Endometrial microvascular endothelial cells (primary cell): ENCODE measurements around the gene POLRMT. TPM values are rescaled to one million over a fixed set of nuclear protein-coding genes. Genes with fewer than 3 reads are reported as not detected.

ENCODE experiments used
- in situ Hi-C: cut with HindIII; loops from 2 replicates; pipeline ENCODE4 v1.10.0; 2017; ENCODE audit warnings: low sequenced_read_pairs, low pct_unique_long_range_greater_than_20kb; ENCODE audit errors: inconsistent ontology term
- total RNA-seq: library from RNA; depleted of rRNA; stranded (reverse); fragments of >200 nt; gene quantifications from one replicate; pipeline ENCODE4 v1.2.3, GENCODE V29; 2015; ENCODE audit errors: inconsistent ontology term

POLRMT gene
- total RNA-seq, 1 donor from 2014 or later, result 25.9 TPM

DNA sequence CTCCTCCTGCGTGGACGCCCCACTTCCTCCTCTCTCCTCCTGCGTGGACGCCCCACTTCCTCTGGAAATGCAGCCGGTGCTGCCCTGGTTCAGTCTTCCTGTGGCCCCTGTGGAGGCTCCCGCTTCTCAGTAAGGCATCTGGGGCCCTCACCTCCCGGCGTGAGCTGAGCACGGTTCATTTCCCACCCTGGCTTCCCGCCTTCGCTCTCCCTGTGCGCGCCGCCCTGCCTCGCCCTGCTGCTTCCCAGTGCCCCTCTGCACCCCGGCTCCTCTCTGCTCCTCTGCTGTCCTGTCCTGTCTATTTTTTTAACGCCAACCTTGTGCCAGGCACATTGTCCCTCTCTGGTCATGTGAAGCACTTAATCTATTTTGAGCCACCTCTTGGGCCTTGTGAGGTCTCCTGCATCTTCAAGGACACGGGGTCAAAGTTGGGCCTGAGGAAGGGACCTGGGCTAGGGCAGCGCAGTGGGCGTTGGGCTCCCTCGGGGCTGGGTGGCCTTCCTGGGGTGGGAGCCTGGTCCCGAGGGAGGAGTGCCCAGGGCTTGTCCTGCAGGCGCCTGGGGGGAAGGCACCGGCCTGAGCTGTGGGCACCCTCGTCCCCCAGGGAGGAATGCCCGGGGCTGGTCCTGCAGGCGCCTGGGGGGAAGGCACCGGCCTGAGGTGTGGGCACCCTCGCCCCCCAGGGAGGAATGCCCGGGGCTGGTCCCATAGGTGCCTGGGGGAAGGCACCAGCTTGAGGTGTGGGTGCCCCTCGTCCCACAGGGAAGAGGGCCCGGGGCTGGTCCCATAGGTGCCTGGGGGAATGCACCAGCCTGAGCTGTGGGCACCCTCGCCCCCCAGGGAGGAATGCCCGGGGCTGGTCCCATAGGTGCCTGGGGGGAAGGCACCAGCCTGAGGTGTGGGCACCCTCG is 30.7 kb downstream of the POLRMT start:
- in situ Hi-C loops, result no loop called here

DNA sequence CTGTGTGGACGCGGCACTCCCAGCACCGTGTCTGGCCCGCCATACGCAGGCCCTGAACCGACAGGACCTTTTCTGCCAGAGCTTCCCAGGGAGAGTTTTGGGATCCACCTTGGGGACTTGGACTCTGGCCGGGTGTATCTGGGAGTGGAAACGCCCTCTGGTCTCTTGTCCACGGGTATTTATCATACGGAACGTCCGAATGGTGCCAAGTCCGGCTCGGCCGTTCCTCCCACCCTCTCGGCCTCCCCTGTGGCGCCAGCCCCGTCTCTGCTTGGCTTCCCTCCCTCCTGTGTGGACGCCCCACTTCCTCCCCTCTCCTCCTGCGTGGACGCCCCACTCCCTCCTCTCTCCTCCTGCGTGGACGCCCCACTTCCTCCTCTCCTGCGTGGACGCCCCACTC is 31.5 kb downstream of the POLRMT start:
- in situ Hi-C loops, result no loop called here

DNA sequence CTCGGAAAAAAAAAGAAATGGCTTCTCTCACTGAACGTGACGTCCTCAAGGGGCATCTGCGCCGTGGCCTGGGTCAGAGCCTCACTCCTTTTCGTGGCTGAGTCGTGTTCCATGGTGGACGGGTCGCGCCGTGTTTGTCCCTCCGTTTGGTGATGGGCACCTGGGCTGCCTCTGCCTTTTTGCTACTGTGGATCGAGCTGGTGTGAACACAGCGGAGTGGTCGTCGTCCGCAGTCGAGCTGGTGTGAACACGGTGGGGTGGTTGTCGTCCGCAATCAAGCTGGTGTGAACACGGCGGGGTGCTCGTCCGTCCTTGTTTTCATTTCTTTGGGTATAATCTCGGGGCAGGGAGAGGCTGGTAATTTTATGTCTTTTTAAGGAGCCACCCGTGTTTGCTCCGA is 32.0 kb downstream of the POLRMT start:
- in situ Hi-C loops, result no loop called here

DNA sequence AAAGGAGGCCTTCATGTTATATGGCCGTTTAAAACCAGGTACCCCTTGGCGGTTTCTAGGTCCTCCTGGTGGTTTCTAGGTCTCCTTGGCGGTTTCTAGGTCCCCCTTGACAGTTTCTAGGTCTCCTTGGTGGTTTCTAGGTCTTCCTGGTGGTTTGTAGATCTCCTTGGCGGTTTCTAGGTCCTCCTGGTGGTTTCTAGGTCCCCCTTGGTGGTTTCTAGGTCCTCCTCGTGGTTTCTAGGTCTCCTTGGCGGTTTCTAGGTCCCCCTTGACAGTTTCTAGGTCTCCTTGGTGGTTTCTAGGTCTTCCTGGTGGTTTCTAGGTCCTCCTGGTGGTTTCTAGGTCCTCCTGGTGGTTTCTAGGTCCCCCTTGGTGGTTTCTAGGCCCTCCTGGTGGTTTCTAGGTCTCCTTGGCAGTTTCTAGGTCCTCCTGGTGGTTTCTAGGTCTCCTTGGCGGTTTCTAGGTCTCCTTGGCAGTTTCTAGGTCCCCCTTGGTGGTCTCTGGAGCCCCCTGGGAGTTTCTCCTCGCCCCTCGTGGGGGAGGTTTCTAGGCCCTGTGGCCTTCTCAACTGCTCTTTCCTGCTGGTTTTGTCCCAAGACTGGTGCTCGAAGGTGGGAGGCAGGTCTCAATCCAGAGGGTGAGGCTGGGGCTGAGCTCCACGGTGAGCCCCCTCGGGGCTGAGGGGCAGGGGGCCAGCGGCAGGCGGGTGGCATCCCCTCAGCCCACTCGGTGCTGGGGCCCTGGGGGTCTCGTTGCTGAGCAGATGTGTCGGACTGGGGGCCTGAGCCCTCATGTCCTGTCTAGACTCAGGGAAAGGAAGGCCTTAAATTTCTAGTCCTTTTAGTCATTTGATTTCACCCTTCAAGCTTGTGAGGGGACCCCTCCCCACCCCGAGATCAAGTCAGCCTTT is 35.7 kb downstream of the POLRMT start:
- in situ Hi-C loops, result no loop called here

DNA sequence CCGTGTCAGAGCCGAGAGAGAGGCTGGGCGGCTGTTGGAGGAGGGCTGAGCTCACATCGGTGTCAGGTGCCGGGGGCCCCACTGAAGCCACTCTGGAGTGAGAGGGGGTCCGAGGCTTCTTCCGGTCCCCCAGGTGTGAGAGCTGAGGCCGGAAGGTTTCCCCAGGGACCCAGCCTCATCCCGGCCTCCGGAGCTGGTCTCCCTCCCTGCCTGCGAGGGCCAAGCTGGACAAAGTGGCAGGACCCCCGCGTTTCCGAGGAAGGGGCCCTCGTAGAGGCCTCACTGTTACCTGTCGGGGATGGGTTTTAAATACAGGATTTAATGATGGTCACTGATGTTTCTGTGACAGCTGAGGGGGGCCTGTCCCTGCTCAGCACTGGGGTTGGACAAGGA is 37.1 kb downstream of the POLRMT start:
- in situ Hi-C loops, result no loop called here

DNA sequence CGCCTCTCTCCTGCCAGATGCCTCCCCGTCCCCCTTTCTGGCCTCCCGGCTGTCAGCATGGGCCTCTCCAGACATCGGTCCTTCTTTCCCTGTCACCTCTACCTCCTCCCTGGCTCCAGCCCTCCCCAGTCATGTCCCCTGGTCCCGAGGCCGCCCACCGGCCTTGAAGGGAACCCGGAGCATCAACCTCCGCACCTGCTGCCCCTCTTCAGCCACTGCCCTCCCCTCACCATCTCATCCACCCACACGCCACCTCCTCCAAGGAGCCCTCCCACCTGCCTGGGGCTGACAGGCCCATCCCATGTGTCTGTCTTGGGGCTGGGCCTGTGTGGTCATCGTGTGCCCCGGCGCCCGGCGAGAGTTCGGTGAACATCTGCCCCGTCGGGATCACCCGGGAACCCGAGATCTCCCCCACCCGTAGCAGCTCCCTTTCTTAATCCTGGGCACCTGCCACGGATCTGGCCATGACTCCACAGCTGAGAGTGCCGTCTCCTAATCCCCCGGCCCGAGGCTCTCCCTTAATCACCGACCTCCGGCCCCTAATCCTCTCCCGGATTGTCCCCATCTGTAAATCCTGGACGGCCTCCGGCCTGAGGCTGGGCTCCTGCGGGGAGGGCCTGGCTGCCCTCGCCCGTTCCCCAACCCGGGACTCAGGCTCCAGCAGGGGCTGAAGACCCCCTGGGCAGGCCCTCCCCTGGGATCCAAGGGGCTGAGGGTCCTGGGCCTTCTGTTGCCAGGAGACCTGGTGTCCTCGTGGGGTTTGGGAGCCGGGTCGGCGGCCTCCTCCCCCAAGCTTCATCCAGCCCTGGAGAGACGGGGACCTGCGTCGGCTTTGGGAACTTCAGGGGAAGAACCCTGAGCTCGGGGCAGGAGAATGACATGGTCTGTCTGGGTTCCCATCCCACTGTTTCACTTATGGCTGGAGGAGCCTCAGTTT is 37.7 kb downstream of the POLRMT start:
- in situ Hi-C loops, result no loop called here

DNA sequence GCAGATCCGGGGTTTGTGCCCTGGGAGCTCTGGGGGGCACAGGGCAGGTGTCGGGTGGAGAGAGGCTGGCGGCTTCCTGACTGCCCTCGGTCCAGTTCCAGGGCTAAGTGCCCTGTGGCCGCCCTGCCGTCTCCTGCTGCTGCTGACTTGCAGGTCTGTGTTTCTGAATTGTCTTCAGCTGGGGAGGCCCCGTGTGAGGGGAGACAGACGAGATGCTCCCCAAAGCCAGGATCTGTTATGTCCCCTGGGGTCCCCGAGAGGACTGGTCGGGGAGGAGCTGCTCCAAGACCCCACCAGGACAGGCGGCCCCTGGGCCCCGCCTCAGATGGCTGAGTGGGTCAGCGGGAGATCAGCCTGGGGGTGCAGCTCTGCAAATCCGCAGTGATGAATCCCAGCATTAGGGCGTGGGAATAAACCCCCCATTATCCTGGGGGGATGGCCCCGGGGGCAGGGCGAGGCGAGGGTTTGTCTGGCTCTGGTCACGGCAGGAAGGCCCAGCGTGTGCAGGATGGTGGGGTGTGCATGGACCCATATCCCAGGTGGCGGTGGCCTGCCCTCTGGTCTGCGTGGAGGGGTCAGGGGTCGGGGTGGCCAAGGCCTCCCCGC is 39.0 kb downstream of the POLRMT start:
- in situ Hi-C loops, result no loop called here

DNA sequence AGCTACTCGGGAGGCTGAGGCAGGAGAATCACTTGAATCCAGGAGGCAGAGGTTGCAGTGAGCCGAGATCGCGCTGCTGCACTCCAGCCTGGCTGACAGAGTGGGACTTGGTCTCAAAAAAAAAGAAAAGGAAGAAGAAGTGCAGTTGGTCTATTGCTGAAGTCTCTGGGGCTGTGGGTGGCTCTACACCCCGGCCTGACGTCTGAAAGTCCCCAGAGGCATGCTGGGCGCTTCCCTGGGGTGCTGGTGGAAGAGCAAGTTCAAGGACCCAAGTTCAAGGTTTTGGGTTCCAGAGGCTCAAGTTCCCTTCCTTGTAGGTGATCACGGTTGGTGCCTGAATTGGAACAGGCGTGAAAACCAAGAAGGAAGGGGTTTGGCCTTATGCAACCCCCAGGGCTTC is 39.8 kb downstream of the POLRMT start:
- in situ Hi-C loops, result no loop called here

DNA sequence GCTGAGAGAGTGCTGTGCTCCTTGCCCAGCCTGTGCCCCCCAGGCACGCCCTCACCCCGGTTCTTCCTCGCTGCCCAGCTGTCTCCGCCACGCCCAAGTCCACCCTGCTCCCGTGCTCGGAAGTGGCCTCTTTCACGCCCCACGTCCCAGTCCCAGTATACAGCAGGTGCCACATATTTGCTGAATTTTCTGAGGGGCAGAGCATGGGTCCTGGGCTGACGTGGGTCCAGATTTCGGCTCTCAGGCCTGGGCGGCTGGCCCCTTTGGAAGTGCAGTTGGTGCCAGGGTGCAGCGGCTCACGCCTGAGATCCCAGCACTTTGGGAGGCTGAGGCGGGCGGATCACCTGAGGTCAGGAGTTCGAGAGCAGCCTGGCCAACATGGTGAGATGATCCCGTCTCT is 40.3 kb downstream of the POLRMT start:
- in situ Hi-C loops, result no loop called here

DNA sequence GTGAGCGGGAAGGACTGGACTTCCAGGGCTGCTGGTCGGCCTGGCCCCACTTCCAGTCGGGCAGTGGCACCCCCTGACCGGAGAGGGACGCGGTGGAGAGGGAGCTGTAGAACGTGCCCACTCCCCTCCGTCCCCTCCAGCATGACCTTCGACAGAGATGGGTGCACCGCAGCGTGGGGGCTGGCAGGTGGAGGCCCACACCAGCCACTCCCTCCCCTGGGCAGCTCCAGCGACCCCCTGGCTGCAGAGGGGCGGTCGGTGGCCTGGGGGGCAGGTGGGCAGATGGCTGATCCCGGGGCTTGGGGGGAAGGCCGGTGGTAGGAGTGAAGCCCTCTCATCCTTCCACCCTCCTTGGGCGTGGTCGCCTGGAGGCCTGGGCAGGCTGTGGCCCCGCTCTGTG is 41.2 kb downstream of the POLRMT start:
- in situ Hi-C loops, result no loop called here

DNA sequence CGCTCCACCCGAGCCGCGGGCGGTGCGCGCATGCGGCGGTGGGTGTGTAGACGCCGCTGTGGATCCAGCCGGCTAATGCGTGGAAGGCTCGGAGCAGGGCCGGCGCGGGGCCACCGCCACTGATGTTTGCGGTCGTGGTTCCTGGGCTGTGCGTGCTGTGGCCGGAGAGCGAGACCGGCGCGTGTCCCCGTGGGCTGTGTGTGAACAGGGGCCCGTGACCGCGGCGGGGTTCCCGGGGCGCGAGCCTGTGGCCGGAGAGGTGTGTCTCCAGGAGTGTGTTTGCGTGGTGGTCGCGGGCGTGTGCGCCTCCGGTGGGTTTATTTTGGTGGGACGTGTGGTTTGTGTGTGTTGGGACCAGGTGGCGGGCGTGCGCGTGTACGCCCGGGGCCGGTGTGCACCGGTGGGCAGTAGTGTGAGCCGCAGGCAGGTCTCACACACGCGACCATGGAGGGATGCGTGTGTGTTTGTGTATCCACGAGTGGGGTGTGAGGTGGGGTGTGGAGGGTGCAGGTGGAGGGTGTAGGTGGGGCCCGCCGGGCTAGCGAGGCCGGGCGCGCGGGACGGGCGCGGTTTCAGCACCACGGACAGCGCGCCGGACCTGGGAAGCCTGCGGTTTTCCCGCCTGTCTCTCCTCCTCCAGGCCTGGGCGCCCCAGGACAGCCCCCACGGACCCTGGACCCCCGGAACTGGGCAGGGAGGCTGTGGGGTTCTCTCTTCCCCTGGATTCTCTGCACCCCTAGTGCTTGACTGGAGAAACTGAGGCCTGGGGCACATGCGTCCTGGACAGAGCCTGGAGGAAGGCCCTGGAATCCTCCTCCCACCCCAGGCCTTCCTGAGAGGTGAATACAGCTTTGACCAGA is 42.0 kb downstream of the POLRMT start:
- in situ Hi-C loops, result no loop called here

DNA sequence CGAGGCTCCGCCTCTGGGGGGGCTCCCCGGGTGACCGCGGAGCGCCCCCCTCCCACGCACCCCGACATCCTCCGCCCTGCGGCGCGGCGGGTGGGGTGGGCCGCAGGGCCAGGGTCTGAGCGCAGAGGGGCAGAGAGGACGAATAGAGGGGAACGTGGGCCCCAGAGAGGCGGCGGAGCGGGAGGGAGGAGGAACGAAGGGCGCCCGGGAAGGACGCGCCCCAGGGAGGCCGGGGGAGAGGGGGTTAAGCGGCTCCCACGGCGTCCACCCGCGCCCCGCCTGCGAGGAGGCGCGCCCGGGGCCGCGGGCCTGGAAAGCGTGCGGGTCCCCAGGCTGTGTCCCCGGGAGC is 42.6 kb downstream of the POLRMT start:
- in situ Hi-C loops, result no loop called here

DNA sequence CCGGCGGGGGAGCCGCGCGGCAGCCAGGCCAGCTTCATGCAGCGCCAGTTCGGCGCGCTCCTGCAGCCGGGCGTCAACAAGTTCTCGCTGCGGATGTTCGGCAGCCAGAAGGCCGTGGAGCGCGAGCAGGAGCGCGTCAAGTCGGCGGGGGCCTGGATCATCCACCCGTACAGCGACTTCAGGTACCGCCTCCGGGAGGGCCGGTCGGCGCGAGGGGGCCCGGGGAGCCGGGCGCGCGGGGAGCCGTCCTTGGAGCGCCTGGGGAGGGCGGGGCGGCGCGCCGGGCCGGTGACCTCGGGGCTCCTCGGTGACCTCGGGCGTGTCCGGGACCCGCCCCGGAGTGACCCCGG is 43.0 kb downstream of the POLRMT start:
- in situ Hi-C loops, result no loop called here

DNA sequence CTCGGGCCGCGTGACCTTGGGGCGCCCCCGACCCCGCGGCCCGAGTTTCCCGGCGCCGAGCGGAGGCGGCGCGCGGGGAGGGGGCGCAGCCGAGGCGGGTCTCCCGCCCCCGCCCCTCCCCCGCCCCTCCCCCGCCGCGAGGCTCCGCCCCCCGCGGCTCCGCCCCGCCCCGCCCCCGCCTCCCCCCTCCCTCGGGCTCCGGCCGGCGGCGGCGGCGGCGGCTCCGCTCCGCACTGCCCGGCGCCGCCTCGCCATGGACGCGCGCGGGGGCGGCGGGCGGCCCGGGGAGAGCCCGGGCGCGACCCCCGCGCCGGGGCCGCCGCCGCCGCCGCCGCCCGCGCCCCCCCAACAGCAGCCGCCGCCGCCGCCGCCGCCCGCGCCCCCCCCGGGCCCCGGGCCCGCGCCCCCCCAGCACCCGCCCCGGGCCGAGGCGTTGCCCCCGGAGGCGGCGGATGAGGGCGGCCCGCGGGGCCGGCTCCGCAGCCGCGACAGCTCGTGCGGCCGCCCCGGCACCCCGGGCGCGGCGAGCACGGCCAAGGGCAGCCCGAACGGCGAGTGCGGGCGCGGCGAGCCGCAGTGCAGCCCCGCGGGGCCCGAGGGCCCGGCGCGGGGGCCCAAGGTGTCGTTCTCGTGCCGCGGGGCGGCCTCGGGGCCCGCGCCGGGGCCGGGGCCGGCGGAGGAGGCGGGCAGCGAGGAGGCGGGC is 43.5 kb downstream of the POLRMT start, which contains the start of gene HCN2:
TSS of gene HCN2 (plus strand) at position 189 of the 703 bp plus-strand sequence. CDS start at position 254, 65 bp downstream.
- in situ Hi-C loops, result no loop called here

DNA sequence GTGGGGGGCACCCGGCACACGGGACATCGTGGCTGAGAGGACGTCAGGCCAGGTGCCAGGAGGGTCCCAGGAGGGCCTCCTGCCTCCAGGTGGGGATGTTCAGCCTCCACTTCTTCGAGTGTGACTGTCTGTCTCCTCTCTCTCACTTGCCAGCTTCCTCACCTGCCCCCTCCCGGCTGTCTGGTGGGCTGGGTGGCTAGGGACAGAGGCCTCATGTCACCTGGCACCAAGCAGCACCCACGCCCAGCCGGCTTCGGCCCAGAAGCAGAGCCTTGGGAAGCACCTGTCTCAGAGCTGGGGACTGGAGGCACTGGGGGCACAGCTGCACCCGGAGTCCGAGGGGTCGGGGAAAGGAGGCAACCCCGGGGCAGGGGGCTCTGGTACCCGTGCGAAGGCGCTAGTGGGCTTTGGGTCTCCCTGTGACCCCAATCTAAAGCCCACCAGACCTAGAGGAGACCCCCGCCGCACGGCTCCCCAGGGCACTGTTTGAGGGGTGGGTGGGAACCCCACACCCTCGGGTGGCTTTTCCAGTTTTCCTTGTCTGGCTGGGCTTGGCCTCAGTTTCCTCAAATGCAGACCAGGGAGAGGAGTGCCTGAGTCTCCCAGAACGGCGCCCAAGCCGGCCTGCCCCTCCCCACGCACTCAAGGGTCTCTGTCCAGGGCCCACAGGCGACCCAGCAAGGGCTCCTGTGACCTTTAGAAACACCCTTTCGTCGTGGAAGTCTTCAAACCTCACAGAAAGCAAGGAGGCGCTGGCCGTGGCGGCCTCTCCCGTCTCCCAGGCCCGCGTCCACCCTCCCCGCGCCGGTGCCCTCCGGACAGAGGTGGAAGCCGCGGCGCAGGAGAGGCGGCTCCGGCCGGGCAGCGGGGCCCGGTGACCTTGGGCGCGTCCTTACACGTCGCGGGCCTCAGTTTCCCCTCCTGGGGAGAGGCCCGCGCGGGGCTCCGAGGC is 44.3 kb downstream of the POLRMT start:
- in situ Hi-C loops, result no loop called here

DNA sequence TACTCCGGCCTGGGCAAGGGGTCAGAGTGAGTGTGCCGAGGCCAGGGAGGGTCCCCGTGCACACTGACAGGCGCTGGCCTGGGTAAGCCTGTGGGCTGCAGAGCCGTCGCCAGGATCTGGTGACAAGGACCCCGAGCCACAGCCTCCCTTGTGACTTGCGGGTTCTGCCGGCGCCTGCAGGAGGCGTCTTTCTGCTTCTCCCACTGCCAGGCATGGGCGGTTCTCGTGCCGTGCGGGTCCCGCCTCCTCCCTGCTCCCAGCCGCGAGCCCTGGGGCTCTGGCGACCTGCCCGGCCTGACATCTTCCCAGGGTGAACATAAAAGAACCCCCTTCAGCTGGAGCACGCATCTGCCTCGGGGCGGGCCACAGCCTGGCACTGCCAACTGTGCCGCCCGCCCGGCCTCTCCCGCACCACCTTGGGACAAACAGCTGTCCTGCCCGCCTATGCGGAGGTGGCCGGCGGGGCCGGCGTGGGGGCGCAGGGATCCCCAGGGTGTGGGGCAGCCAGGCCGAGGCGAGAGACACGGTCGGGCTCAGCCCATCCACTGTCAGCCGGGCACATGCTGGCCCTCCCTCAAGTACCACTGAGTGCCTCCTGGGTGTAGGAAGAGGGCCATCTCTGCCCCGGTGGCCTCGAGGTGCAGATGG is 45.1 kb downstream of the POLRMT start:
- in situ Hi-C loops, result no loop called here
